ENCODE measurements around the gene FAM118A.
"Not testable (repeated sequence)": the region's sequence is repeated elsewhere in the genome, so short reads cannot be mapped to it uniquely, and the experiment has no call there.

The FAM118A gene

GRCh38 chr22:45309422-45310227 lies at the start of gene FAM118A:
TSS of gene FAM118A (plus strand) at chr22:45309934. CDS start at chr22:45322380, 12,446 bp downstream.
- H3K27ac ChIP-seq: peak within 1 kb of the TSS; percentile 87
- TF ChIP-seq CTCF (IDR thresholded peaks at IDR 0.05) (0 out of 2 replicates have a peak, but pooled peaks have one; percentile 6), ZFX (IDR thresholded peaks at IDR 0.05; ENCODE audit: borderline replicate concordance) (no peak)

GRCh38 chr22:45260395-45260759 lies 49.4 kb upstream of the FAM118A start:
- H3K27ac ChIP-seq: not testable (repeated sequence)

- TF ChIP-seq CTCF (IDR thresholded peaks at IDR 0.05) (no peak), ZFX (IDR thresholded peaks at IDR 0.05; ENCODE audit: borderline replicate concordance) (no peak)
- no peak overlapping the region for H3K27ac ChIP-seq
Measured at GRCh38 chr22:45261407-45262088, 48.2 kb upstream of the FAM118A start.

- no peak overlapping the region for H3K27ac ChIP-seq
- TF ChIP-seq ZFX (IDR thresholded peaks at IDR 0.05; ENCODE audit: borderline replicate concordance): no peak
Measured at GRCh38 chr22:45262195-45262930, 47.4 kb upstream of the FAM118A start.

GRCh38 chr22:45262931-45263462 lies 46.7 kb upstream of the FAM118A start:
- TF ChIP-seq CTCF (IDR thresholded peaks at IDR 0.05) (no peak), ZFX (IDR thresholded peaks at IDR 0.05; ENCODE audit: borderline replicate concordance) (no peak)
- no peak overlapping the region for H3K27ac ChIP-seq

- TF ChIP-seq ZFX (IDR thresholded peaks at IDR 0.05; ENCODE audit: borderline replicate concordance) (no peak), CTCF (IDR thresholded peaks at IDR 0.05) (peak; percentile 79)
- no peak overlapping the region for H3K27ac ChIP-seq
Measured at GRCh38 chr22:45263463-45264269, 46.1 kb upstream of the FAM118A start.

GRCh38 chr22:45265535-45265934 lies 44.2 kb upstream of the FAM118A start:
- no peak overlapping the region for H3K27ac ChIP-seq
- no peak for TF ChIP-seq CTCF (IDR thresholded peaks at IDR 0.05)
- no peak for TF ChIP-seq ZFX (IDR thresholded peaks at IDR 0.05; ENCODE audit: borderline replicate concordance)
